ENCODE results near the gene UNC79.

DNA sequence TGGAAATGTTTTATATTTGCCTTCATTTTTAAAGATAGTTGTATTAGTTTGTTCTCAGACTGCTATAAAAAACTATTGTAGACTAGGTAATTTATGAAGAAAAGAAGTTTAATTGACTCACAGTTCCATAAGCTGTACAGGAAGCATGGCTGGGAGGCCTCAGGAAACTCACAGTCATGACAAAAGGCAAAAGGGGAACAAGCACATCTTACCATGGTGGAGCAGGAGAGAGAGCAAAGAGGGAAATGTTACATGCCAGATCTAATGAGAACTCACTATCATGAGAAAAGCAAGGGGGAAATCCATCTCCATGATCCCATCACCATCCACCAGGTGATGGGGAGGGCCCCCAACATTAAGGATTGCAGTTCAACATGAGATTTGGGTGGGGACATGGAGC lies 35.5 kb upstream of the UNC79 start:
- TF ChIP-seq EZH2 (IDR thresholded peaks at IDR 0.05; ENCODE audit: insufficient read depth, poor library complexity, severe bottlenecking) (no peak), EZH2phosphoT487 (IDR thresholded peaks at IDR 0.05; ENCODE audit: insufficient read depth, low read depth) (no peak)
